ENCODE results near the gene CXXC5. TPM values are rescaled to one million over a fixed set of nuclear protein-coding genes. Genes with fewer than 3 reads are reported as not detected.
A peak's percentile ranks its signal among the peaks of the same experiment; 100 is the strongest.

CXXC5 gene
- total RNA-seq, 2 donors from 2014 or later: 4.7 to 9.0 TPM

DNA sequence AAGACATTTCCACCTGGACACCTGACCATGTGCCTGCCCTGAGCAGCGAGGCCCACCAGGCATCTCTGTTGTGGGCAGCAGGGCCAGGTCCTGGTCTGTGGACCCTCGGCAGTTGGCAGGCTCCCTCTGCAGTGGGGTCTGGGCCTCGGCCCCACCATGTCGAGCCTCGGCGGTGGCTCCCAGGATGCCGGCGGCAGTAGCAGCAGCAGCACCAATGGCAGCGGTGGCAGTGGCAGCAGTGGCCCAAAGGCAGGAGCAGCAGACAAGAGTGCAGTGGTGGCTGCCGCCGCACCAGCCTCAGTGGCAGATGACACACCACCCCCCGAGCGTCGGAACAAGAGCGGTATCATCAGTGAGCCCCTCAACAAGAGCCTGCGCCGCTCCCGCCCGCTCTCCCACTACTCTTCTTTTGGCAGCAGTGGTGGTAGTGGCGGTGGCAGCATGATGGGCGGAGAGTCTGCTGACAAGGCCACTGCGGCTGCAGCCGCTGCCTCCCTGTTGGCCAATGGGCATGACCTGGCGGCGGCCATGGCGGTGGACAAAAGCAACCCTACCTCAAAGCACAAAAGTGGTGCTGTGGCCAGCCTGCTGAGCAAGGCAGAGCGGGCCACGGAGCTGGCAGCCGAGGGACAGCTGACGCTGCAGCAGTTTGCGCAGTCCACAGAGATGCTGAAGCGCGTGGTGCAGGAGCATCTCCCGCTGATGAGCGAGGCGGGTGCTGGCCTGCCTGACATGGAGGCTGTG, 32.4 kb downstream of the CXXC5 start:
- ATAC-seq: no peak
- peak overlapping the region in 1 of 2 donors; percentile 88 for H3K27ac Mint-ChIP-seq
- H3K4me1 Mint-ChIP-seq (ENCODE audit: low read depth in 2 of 2): peaks cover 15 to 53% of the 10 kb centered on the region in 2 donors
- H3K4me3 Mint-ChIP-seq: no peak overlapping the region
- H3K9me3 Mint-ChIP-seq: no peaks in the 10 kb centered on the region
- H3K36me3 Mint-ChIP-seq: no peaks in the 10 kb centered on the region
- DNase-seq (ENCODE audit: low spot score): no peak
- no peaks in the 10 kb centered on the region for H3K27me3 Mint-ChIP-seq

DNA sequence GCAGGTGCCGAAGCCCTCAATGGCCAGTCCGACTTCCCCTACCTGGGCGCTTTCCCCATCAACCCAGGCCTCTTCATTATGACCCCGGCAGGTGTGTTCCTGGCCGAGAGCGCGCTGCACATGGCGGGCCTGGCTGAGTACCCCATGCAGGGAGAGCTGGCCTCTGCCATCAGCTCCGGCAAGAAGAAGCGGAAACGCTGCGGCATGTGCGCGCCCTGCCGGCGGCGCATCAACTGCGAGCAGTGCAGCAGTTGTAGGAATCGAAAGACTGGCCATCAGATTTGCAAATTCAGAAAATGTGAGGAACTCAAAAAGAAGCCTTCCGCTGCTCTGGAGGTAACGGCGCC, 32.9 kb downstream of the CXXC5 start:
- Mint-ChIP-seq H3K27ac (no peak overlapping the region), H3K9me3 (no peaks in the 10 kb centered on the region), H3K4me3 (no peak overlapping the region), H3K27me3 (no peaks in the 10 kb centered on the region), H3K4me1 (ENCODE audit: low read depth in 2 of 2) (peaks cover 21 to 56% of the 10 kb centered on the region in 2 donors), H3K36me3 (no peaks in the 10 kb centered on the region)
- no peak for DNase-seq (ENCODE audit: low spot score)
- ATAC-seq: no peak

DNA sequence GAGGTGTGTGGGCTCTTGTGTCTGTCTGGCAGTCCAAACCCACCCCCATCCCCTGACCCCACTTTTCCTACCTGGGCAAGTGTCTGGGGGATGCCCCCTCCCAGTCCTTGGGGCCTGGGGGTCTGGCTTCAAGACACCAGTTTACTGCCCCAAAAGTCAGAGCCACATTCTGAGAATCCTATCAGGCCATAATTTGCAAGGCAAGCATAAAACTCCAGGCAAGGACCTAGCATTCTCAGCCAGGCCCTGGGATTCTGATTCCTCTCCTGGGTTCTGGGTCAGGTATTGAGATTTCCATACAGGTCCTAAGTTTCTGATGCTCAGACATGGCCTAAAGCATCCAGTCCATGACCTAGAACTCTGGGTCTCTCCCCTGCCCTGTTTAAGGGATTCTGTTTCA, 33.3 kb downstream of the CXXC5 start:
- H3K36me3 Mint-ChIP-seq: no peaks in the 10 kb centered on the region
- DNase-seq (ENCODE audit: low spot score): no peak
- H3K9me3 Mint-ChIP-seq: no peaks in the 10 kb centered on the region
- no peak overlapping the region for H3K27ac Mint-ChIP-seq
- H3K27me3 Mint-ChIP-seq: no peaks in the 10 kb centered on the region
- ATAC-seq: no peak
- no peak overlapping the region for H3K4me3 Mint-ChIP-seq
- peaks cover 25 to 59% of the 10 kb centered on the region in 2 donors for H3K4me1 Mint-ChIP-seq (ENCODE audit: low read depth in 2 of 2)

DNA sequence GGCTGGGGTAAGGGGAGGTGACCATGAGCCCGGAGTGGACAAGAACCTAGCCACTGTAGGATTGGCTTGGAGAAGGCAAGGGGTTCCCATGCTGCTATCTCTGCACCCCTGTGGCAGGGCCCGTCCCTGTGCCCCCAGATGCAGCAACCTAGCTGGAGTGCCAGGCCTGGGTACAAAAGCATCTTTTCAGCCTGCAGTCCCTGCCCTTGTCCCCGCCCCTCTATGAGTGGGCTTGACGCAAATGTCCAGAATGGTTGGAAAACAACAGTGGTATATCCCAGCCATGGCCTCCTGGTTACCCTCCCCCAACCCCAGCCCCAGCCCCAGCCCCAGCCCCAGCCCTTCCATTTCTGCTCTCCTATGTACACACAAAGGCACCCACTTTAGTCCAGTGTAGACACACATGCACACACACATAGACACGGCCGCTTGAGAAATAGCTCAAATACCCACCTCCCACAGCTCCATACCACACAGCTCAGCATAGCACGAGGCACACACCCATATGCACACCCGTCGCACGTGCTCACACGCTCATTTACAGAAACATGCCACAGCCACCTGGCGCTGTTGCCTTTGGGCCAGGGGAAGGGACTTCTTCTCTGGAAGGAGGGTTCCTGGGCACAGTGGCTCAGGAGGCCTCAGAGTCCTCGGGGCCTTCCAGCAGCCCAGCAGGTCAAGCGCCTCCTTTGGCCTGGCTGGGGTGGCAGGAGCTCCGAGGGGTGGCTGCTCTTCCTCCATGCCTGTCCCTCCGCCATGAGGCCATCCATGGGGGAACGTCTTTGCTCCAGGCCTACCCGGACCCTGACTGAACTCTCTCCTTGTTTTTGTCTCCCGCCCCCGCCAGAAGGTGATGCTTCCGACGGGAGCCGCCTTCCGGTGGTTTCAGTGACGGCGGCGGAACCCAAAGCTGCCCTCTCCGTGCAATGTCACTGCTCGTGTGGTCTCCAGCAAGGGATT, 34.1 kb downstream of the CXXC5 start:
- ATAC-seq (no peak), DNase-seq (ENCODE audit: low spot score) (no peak)
- Mint-ChIP-seq H3K27me3 (no peaks in the 10 kb centered on the region), H3K36me3 (no peaks in the 10 kb centered on the region), H3K9me3 (no peaks in the 10 kb centered on the region), H3K27ac (peak overlapping the region in 1 of 2 donors; percentile 92), H3K4me1 (ENCODE audit: low read depth in 2 of 2) (peaks cover 27 to 58% of the 10 kb centered on the region in 2 donors), H3K4me3 (no peak overlapping the region)

DNA sequence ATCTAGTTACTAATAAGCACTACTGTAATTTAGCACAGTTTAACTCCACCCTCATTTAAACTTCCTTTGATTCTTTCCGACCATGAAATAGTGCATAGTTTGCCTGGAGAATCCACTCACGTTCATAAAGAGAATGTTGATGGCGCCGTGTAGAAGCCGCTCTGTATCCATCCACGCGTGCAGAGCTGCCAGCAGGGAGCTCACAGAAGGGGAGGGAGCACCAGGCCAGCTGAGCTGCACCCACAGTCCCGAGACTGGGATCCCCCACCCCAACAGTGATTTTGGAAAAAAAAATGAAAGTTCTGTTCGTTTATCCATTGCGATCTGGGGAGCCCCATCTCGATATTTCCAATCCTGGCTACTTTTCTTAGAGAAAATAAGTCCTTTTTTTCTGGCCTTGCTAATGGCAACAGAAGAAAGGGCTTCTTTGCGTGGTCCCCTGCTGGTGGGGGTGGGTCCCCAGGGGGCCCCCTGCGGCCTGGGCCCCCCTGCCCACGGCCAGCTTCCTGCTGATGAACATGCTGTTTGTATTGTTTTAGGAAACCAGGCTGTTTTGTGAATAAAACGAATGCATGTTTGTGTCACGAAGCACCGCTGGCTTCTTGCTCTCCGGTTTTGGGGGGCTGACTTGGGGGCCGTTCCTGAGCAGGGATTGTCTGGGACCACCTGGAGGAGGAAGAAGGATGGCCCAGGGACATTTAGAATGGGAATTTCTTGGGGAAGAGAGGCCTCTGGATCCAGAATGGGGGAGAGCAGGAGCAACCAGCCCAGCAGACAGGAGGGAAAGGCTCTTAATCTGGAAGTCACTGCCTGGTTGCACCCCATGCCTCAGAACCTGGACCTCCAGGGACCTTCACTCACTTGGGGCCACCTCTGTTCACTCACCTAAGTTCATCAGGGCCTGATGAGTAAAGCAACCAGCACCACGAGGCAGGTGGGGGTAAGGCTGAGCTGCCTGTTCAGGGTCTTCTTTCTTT, 35.4 kb downstream of the CXXC5 start:
- H3K27ac Mint-ChIP-seq: peak overlapping the region; percentile 15 to 92
- no peak overlapping the region for H3K4me3 Mint-ChIP-seq

DNA sequence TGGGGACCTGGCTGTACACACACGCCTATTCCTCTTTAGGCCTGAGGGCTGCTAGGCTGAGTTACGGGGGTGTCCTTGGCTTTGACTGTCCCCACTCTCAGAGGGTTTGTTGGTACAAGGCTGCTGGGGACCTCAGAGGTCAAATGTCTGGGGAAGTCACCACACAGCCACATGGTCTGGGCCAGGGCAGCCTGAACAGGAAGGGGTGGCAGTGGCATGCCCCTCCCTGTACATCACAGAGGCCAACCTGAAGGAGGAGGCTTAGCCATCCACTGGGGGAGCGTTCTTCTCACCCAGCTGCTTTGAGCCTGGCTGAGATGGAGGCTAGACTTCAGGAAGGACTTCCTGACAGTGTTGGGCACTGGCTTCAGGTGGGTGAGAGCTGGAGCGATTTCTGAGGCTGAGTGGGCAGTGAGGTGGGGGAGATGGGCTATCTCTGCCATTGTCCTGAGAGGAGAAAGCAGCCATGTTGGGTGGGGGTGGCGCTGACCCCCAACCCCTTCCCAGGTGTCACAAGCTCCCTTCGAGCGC, 36.3 kb downstream of the CXXC5 start:
- Mint-ChIP-seq H3K27ac (peak overlapping the region; percentile 15 to 92), H3K36me3 (no peaks in the 10 kb centered on the region), H3K27me3 (no peaks in the 10 kb centered on the region), H3K4me3 (no peak overlapping the region), H3K4me1 (ENCODE audit: low read depth in 2 of 2) (peaks cover 27 to 46% of the 10 kb centered on the region in 2 donors), H3K9me3 (no peaks in the 10 kb centered on the region)
- peak in 1 of 2 donors; percentile 69 for ATAC-seq
- DNase-seq (ENCODE audit: low spot score): no peak

More for the DNA sequence above, 35.4 kb downstream of the CXXC5 start:
- peaks cover 27 to 51% of the 10 kb centered on the region in 2 donors for H3K4me1 Mint-ChIP-seq (ENCODE audit: low read depth in 2 of 2)
- H3K27me3 Mint-ChIP-seq: no peaks in the 10 kb centered on the region
- DNase-seq (ENCODE audit: low spot score): no peak
- no peaks in the 10 kb centered on the region for H3K36me3 Mint-ChIP-seq
- no peaks in the 10 kb centered on the region for H3K9me3 Mint-ChIP-seq
- no peak for ATAC-seq

DNA sequence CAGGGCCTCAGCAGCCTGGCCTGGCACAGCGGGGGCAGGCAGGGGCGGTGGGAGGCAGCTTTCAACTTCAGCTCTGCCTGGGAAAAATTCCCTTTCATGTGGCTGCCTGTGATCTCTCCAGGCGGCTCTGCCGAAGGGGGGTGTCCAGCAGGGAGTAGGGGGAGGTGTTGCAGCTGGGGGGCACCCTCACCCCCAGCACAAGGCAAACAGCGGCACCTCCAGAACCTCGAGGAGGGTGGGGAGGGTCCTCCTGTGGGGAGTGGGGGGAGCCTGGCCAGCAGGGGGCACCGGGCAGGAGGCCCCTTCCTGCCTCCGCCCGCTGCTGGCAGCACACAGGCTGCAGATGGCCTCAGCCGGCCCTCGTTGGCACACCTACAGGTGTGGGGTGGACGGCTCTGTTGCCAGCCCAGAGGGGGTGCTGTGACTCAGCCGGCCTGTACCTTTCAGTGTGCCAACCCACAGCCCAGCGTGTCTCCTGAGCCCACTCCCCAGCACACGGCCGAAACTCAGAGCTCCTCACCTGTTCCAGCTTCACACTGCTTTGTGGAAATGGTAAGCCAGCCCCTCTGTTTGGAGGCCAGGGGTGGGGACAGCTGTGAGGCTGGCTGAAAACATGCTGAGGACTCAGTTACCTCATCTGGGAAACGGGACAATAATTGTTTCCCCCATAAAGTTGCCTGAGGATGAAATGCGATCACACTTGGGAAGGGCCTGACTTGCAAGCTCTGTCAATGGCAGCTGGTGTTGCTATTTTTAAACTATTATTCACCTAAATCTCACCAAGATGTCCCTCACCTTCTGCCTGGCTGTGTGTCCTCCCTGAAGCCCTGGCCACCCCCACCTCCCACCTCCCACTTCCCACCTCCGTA, 37.0 kb downstream of the CXXC5 start:
- ATAC-seq: no peak
- H3K4me3 Mint-ChIP-seq: no peak overlapping the region
- no peaks in the 10 kb centered on the region for H3K9me3 Mint-ChIP-seq
- no peaks in the 10 kb centered on the region for H3K36me3 Mint-ChIP-seq
- H3K27me3 Mint-ChIP-seq: no peaks in the 10 kb centered on the region
- DNase-seq (ENCODE audit: low spot score): no peak
- peaks cover 24 to 43% of the 10 kb centered on the region in 2 donors for H3K4me1 Mint-ChIP-seq (ENCODE audit: low read depth in 2 of 2)
- peak overlapping the region in 1 of 2 donors; percentile 92 for H3K27ac Mint-ChIP-seq

DNA sequence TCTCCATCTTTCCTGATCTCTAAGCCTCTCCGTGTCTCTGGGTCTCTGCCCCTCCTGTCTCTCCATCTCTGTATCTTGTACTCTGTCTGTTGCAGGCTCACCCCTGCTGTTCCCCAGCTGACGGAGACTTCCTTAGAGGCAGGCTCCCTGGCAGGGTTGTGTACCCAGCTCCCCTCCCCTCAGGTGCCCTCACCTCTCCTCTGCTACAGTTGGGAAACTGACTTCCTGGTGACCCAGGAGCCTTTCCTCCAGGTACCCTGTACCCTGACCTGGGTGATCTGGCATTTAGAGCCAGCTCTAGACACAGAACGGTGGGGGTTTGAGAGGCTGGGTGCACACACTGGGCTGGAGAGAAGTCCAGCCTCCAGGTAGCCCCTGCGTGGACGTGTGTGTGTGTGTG, 37.7 kb downstream of the CXXC5 start:
- H3K4me3 Mint-ChIP-seq: no peak overlapping the region
- H3K4me1 Mint-ChIP-seq (ENCODE audit: low read depth in 2 of 2): peaks cover 21 to 44% of the 10 kb centered on the region in 2 donors
- ATAC-seq: no peak
- H3K27me3 Mint-ChIP-seq: no peaks in the 10 kb centered on the region
- no peak for DNase-seq (ENCODE audit: low spot score)
- H3K36me3 Mint-ChIP-seq: no peaks in the 10 kb centered on the region
- no peaks in the 10 kb centered on the region for H3K9me3 Mint-ChIP-seq
- H3K27ac Mint-ChIP-seq: peak overlapping the region; percentile 21 to 85

DNA sequence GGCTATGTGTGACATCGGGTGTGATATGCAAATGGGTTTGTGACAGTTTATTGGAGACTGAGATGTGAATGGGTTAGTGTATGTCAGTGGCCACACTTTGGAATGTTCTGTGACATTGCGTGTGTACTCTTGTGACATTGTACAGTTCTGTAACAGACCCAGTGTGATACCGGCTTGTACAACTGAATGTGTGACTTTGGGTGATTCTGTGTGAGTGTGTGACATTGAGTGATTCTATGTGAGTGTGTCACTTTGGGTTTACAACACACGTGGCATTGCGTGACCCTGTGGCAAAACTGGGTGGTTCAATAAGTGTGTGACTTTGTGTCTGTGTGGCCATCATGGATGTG, 38.2 kb downstream of the CXXC5 start:
- Mint-ChIP-seq H3K36me3 (no peaks in the 10 kb centered on the region), H3K4me1 (ENCODE audit: low read depth in 2 of 2) (peaks cover 21 to 44% of the 10 kb centered on the region in 2 donors), H3K27me3 (no peaks in the 10 kb centered on the region), H3K9me3 (no peaks in the 10 kb centered on the region), H3K4me3 (no peak overlapping the region), H3K27ac (peak overlapping the region in 1 of 2 donors; percentile 85)
- peak in 1 of 2 donors; percentile 18 for ATAC-seq
- DNase-seq (ENCODE audit: low spot score): no peak

DNA sequence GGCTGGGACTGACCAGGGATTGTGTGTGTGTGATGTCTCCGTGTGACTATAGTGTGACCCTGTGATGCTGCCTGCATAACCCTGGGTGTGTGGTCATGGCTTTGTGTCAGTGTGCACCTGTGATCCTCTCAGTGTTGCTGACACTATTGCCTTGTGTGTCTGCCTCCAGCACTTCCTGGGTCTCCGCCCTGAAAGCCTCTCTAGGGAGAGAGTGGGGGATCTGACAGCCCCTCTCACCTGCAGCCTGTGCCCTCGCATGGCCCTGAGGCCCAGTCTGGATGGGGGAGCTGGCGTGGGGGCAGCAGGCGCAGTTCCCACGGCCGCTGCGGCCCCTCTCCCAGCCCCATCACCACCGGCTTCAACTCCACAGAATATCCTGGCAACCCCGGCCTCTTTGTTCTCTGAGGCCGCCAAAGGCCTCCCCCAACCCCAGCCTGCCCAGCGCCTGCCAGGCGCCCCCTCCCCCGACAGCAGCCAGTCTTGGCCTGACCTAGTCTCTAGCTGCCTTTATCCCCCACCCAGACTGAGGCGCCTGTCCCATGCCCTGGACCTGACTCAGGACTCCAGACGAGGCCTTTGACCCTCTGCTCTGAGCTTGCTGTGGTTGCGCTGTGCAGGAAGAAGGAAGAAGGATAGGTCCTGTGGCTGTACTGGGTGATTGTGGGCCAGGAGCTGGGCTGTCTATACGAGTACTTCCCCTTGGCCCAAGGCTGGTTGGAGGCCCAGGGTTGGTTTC, 38.7 kb downstream of the CXXC5 start:
- no peak for DNase-seq (ENCODE audit: low spot score)
- no peaks in the 10 kb centered on the region for H3K27me3 Mint-ChIP-seq
- peaks cover 21 to 44% of the 10 kb centered on the region in 2 donors for H3K4me1 Mint-ChIP-seq (ENCODE audit: low read depth in 2 of 2)
- no peaks in the 10 kb centered on the region for H3K9me3 Mint-ChIP-seq
- peak in 1 of 2 donors; percentile 8 for ATAC-seq
- H3K36me3 Mint-ChIP-seq: no peaks in the 10 kb centered on the region
- no peak overlapping the region for H3K4me3 Mint-ChIP-seq
- peak overlapping the region in 1 of 2 donors; percentile 85 for H3K27ac Mint-ChIP-seq

DNA sequence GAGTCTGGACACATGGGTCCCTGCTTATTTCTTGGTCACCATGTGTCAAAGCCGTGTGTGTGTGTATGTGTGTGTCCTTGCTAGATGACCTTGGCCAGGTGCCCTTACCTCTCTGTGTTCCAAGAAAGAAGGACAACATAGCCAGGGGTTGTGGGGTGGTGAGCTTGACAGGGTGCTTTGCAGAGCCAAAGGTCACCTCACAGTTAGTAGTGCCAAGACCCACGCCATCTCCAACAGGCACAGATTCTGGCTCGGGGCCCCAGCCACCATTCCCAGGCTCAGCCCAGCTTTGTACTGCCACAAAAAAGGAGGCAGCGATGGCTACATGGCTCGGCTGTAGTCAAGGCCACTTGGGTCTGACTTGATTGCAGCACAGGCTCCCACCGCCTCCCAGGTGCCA, 39.5 kb downstream of the CXXC5 start:
- Mint-ChIP-seq H3K4me1 (ENCODE audit: low read depth in 2 of 2) (peaks cover 21 to 41% of the 10 kb centered on the region in 2 donors), H3K4me3 (no peak overlapping the region), H3K36me3 (no peaks in the 10 kb centered on the region), H3K27ac (no peak overlapping the region), H3K27me3 (no peaks in the 10 kb centered on the region), H3K9me3 (no peaks in the 10 kb centered on the region)
- no peak for ATAC-seq
- DNase-seq (ENCODE audit: low spot score): no peak
